HEK293 (cell line): ENCODE results near the gene TUT1.

Experiments
- CTCF ChIP-seq: fragments of 450-650 bp; formaldehyde crosslinking; IDR thresholded peaks from 2 replicates; pipeline ENCODE4 v1.5.1; 2016; ENCODE audit warnings: missing biosample characterization, missing genetic modification characterization
- WT1 ChIP-seq: fragments of 450-650 bp; formaldehyde crosslinking; IDR thresholded peaks from 2 replicates; pipeline ENCODE4 v1.5.1; 2016; ENCODE audit warnings: missing biosample characterization, missing genetic modification characterization
- ZNF18 ChIP-seq: fragments of 450-650 bp; formaldehyde crosslinking; IDR thresholded peaks from 2 replicates; pipeline ENCODE4 v1.5.1; 2016; ENCODE audit warnings: missing biosample characterization, missing genetic modification characterization
- ZNF19 ChIP-seq: fragments of 450-650 bp; formaldehyde crosslinking; IDR thresholded peaks from 2 replicates; pipeline ENCODE4; 2016; ENCODE audit warnings: missing biosample characterization, missing genetic modification characterization, low read depth
- ZNF23 ChIP-seq: fragments of 450-650 bp; formaldehyde crosslinking; IDR thresholded peaks from 2 replicates; pipeline ENCODE4 v1.5.1; 2016; ENCODE audit warnings: missing biosample characterization, missing genetic modification characterization, borderline replicate concordance
- ZNF544 ChIP-seq: fragments of 450-650 bp; formaldehyde crosslinking; IDR thresholded peaks from 2 replicates; pipeline ENCODE4 v1.5.0; 2017; ENCODE audit warnings: missing biosample characterization, missing genetic modification characterization
- ZNF549 ChIP-seq: fragments of 450-650 bp; IDR thresholded peaks from 2 replicates; pipeline ENCODE4 v1.5.1; 2018; ENCODE audit warnings: missing biosample characterization, missing genetic modification characterization, mild to moderate bottlenecking, inconsistent platforms, moderate library complexity
- ZNF561 ChIP-seq: fragments of 450-650 bp; IDR thresholded peaks from 2 replicates; pipeline ENCODE4 v1.5.1; 2018; ENCODE audit warnings: missing biosample characterization, missing genetic modification characterization, borderline replicate concordance
- ZNF747 ChIP-seq: fragments of 450-650 bp; formaldehyde crosslinking; IDR thresholded peaks from 2 replicates; pipeline ENCODE4 v1.5.1; 2016; ENCODE audit warnings: missing biosample characterization, missing genetic modification characterization
- TF ChIP-seq, protein P1 (sequence below): fragments of 450-650 bp; formaldehyde crosslinking; IDR thresholded peaks from 2 replicates; pipeline ENCODE4 v1.5.1; 2016; ENCODE audit warnings: missing biosample characterization, missing genetic modification characterization
- TF ChIP-seq, protein P2 (sequence below): fragments of 450-650 bp; formaldehyde crosslinking; IDR thresholded peaks from 2 replicates; pipeline ENCODE4 v1.5.1; 2016; ENCODE audit warnings: missing biosample characterization, missing genetic modification characterization, low read depth

- no peak for TF ChIP-seq ZNF544 (tag by site-specific recombination)
- TF ChIP-seq ZNF23 = no peak
- no peak for TF ChIP-seq CTCF (tag by site-specific recombination)
- no peak for TF ChIP-seq ZNF561 (tag by site-specific recombination)
- TF ChIP-seq, protein P1, sequence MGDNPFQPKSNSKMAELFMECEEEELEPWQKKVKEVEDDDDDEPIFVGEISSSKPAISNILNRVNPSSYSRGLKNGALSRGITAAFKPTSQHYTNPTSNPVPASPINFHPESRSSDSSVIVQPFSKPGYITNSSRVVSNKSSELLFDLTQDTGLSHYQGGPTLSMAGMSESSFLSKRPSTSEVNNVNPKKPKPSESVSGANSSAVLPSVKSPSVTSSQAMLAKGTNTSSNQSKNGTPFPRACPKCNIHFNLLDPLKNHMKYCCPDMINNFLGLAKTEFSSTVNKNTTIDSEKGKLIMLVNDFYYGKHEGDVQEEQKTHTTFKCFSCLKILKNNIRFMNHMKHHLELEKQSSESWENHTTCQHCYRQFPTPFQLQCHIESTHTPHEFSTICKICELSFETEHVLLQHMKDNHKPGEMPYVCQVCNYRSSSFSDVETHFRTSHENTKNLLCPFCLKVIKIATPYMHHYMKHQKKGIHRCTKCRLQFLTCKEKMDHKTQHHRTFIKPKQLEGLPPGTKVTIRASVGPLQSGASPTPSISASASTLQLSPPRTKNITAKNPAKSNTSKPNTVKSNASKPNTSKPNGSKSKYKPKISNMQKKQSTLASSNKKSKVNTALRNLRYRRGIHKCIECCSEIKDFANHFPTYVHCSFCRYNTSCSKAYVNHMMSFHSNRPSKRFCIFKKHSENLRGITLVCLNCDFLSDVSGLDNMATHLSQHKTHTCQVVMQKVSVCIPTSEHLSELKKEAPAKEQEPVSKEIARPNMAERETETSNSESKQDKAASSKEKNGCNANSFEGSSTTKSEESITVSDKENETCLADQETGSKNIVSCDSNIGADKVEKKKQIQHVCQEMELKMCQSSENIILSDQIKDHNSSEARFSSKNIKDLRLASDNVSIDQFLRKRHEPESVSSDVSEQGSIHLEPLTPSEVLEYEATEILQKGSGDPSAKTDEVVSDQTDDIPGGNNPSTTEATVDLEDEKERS = no peak
- TF ChIP-seq ZNF18 = no peak
- no peak for TF ChIP-seq WT1 (tag by site-specific recombination)
- TF ChIP-seq, protein P2, sequence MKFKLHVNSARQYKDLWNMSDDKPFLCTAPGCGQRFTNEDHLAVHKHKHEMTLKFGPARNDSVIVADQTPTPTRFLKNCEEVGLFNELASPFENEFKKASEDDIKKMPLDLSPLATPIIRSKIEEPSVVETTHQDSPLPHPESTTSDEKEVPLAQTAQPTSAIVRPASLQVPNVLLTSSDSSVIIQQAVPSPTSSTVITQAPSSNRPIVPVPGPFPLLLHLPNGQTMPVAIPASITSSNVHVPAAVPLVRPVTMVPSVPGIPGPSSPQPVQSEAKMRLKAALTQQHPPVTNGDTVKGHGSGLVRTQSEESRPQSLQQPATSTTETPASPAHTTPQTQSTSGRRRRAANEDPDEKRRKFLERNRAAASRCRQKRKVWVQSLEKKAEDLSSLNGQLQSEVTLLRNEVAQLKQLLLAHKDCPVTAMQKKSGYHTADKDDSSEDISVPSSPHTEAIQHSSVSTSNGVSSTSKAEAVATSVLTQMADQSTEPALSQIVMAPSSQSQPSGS (tag by site-specific recombination) = no peak
- TF ChIP-seq ZNF549 (tag by site-specific recombination) = no peak
- no peak for TF ChIP-seq ZNF747 (tag by site-specific recombination)
- no peak for TF ChIP-seq ZNF19 (tag by site-specific recombination)
These were observed 44.2 kb downstream of the TUT1 start for GRCh38 chr11:62546929-62547625.
